T47D (cell line): Measurements from ENCODE around the gene MIA2.

Experiments used
- DNase-seq, 2 experiments: peaks; one replicate each; pipeline versions ENCODE4 v3.0.0 to v3.0.0-alpha.2; 2011 to 2012; ENCODE audit warnings: low read depth in 1 of 2, low spot score in 1 of 2
- JUND ChIP-seq: IDR thresholded peaks from 2 replicates; pipeline ENCODE4 v1.6.1; 2012; ENCODE audit warnings: low read depth
- in situ Hi-C: cut with HindIII; loops from 2 replicates; pipeline ENCODE4 v1.10.0; 2016; ENCODE audit warnings: low sequenced_read_pairs, low pct_unique_long_range_greater_than_20kb

Gene MIA2

GRCh38 chr14:39416072-39416471 lies 182.4 kb downstream of the MIA2 start:
- no peak for TF ChIP-seq JUND

DNA sequence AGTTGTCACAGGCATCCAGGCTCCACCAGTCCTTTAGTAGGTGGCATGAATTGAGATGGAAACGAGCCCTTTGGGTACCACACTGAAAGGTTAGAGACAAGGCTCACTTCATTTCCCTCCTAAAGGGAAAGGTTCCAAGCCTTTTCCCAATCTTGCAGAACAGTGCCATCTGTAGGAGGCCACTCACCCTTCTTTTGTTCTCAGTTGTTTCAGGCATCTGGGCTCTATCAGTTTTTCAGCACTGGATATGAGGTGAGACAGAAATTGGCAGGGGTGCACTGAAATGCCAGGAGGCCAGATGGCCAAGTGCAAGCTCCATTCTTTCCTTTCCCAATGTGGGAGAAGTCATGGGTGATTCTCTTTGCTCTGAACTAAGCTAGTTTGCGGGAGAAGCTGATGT lies 183.3 kb downstream of the MIA2 start:
- no peak for TF ChIP-seq JUND
- peak in 1 of 2 experiments; percentile 51 for DNase-seq
- in situ Hi-C loops = no loop called here

More at GRCh38 chr14:39416072-39416471, 182.4 kb downstream of the MIA2 start:
- in situ Hi-C loops = no loop called here
- no peak for DNase-seq

DNA sequence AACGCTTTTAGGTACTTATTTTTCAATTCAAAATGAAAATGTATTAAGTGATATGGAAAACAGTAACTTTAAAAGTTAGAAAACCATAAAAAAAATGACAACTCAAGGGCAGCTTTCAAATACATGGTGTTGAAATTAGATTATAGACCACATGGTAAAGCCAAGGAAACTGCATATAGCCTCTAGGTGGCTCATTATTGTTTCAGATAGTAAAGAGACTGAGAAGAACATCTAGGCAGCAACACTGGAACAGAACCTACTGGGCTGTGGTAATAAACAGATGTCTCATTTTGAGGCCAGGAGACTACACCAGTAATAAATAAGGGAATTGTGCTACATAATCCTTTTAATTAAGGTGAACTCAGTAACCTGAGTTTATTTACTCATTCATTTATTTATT lies 185.6 kb downstream of the MIA2 start:
- in situ Hi-C loops = no loop called here
- no peak for DNase-seq
- no peak for TF ChIP-seq JUND

GRCh38 chr14:39422243-39422642 lies 188.5 kb downstream of the MIA2 start:
- in situ Hi-C loops = no loop called here
- no peak for DNase-seq
- TF ChIP-seq JUND = no peak

DNA sequence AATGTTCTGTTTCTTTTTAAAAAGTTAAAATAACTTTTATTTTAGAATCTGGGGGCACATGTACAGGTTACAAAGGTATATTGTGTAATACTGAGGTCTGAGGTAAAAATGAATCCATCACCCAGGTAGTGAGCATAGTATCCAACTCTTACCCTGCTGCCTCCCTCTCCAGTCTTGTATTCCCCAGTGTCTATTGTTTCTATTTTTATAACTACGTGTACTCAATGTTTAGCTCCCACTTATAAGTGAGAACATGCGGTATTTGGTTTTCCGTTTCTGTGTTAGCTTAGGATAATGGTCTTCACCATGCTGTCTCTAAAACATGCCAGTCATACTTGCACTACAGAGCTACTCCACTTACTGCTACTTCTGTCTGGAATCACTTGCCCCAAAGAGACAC lies 190.1 kb downstream of the MIA2 start:
- in situ Hi-C loops = no loop called here
- TF ChIP-seq JUND = no peak
- DNase-seq = no peak

GRCh38 chr14:39425947-39426346 lies 192.2 kb downstream of the MIA2 start:
- no peak for TF ChIP-seq JUND
- DNase-seq = no peak
- in situ Hi-C loops = no loop called here

DNA sequence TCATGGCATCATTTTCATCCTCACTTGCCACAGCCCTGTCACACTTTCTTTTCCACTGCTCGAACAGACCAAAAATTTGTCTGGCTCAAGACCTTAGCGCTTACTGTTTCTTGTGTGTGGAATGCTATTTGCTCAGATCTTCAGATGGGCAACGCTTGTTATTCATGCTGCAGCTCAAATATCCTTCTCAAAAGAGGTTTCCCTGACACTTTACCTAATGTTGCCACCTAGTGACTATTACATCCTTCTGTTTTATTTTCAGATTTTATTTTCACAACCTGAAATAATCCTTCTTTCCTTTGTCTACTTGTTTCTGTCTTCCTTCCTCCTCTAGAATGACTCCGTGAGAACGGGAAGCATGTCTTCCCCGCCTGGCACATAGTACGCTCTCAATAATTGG lies 192.9 kb downstream of the MIA2 start:
- peak; percentile 59 to 85 for DNase-seq
- in situ Hi-C loops = no loop called here
- no peak for TF ChIP-seq JUND

DNA sequence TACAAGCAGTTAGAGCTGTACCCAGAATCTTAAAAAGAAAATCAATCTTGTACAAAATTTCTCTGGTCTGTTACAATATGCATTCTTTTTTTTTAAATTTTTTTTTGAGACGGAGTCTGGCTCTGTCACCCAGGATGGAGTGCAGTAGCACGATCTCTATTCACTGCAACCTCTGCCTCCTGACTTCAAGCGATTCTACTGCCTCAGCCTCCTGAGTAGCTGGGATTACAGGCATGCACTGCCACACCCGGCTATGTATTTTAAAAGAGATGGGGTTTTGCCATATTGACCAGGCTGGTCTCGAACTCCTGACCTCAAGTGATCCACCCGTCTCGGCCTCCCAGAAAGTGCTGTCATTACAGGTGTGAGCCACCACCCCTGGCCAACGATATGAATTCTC lies 194.4 kb downstream of the MIA2 start:
- no peak for TF ChIP-seq JUND
- no peak for DNase-seq
- in situ Hi-C loops = no loop called here

- no peak for DNase-seq
- in situ Hi-C loops = no loop called here
- no peak for TF ChIP-seq JUND
These were observed 197.2 kb downstream of the MIA2 start for GRCh38 chr14:39430762-39431415.

DNA sequence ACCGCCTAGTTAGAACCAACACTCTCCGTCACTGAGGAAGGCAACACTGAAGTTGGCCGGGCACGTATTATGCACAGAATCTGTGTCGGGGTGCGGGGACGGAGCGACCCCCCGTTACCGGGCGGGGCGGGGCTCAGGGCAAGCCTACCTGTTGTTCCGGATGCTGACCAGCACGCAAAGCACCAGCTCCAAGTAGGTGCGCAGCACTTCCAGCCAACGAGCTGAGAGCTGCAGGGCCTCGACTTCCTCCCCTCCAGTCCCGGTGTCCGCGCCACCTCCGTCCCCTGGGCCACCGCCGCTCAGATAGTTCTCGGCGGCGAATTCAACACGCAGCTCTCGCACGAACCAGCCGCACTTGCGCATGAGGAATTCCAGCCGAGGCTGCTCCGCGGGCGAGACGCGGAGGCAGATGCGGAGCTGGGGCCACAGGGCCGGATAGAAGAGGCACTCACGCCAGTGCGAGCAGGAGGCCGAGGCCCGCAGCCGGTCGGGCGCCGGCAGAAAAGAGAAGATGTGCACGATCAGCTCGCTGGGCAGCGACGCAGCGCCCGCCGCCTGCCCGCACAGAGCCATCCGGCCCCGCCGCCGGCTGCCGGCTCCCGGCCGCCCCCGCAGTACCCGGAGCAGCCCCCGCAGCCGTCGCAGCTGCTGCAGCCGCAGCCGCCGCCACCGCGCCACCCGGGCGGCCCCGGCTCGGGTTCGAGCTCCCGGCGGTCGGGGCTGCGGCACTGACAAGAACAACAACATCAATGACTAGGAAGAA lies 197.9 kb downstream of the MIA2 start:
- no peak for TF ChIP-seq JUND
- DNase-seq = peak; percentile 43 to 64
- in situ Hi-C loops = no loop called here

- in situ Hi-C loops = no loop called here
- peak; percentile 96 to 98 for DNase-seq
- TF ChIP-seq JUND = peak; percentile 41; the same call in 1 of the 2 replicates
These were observed 198.5 kb downstream of the MIA2 start, which contains the start of gene FBXO33 for GRCh38 chr14:39432179-39432618. TSS of gene FBXO33 (minus strand) at chr14:39432433. CDS start at chr14:39432162, 271 bp downstream.

DNA sequence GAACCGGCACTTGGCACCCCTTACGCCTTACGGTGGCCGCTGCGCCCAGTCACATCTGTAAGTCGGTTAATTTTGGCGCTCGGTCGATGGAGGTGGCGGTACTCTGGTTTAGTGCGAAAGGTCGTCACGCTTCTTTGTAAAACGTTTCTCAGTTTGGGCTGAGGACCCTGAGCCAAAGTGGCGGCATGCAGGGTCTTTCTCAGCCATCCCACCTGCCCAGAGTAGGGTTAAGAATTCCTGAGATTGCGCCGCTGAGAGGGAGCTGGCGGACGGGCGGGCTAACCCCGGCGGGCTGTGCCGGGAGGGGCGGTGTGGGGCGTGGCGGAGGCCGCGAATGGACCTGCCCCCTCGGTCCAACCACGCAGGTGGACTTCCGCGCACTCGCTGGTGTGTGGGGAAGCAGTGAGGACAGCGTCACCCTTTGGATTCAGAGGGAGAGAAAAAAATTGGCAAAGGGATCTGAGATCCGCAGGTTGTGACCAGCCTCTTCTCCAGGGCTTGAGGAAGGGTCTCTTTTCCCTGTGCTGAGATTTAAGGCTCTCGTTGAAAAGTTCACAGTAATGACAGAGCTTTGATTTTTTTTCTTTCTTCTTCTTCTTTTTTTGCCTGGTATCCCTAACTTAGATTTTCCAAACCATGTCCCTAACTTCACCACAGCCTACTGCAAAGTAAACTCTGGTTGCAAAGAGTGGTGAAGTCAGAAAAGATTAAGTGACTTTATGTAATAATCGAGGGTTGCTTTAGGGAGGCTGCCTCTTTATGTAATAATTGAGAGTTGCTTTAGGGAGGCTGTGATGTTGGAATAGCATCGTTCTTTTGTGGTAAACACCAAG lies 199.1 kb downstream of the MIA2 start:
- in situ Hi-C loops = no loop called here
- no peak for TF ChIP-seq JUND
- DNase-seq = peak; percentile 77 to 97

GRCh38 chr14:39433452-39433813 lies 199.7 kb downstream of the MIA2 start:
- DNase-seq = no peak
- no peak for TF ChIP-seq JUND
- in situ Hi-C loops = no loop called here
